Myocyte (in vitro differentiated cells): ENCODE data around the gene PAK5. TPM values are rescaled to one million over a fixed set of nuclear protein-coding genes. Genes with fewer than 3 reads are reported as not detected.
"Not testable (repeated sequence)": the region's sequence is repeated elsewhere in the genome, so short reads cannot be mapped to it uniquely, and the experiment has no call there.

Experiments
- DNase-seq: peaks from one replicate; pipeline ENCODE4 v3.0.0-alpha.2; 2012; ENCODE audit warnings: low read depth
- total RNA-seq: library from RNA; depleted of rRNA; stranded (reverse); fragments of >200 nt; gene quantifications from 2 replicates; pipeline ENCODE4 v1.2.3, GENCODE V29; 2014

PAK5 gene
- total RNA-seq, 1 donor from 2014 or later: not detected

GRCh38 chr20:9686455-9686854 lies 152.4 kb downstream of the PAK5 start:
- DNase-seq: no peak

- DNase-seq: no peak
Observed at GRCh38 chr20:9686001-9686400, 152.9 kb downstream of the PAK5 start.

- DNase-seq: no peak
Observed at GRCh38 chr20:9685011-9685410, 153.9 kb downstream of the PAK5 start.

- no peak for DNase-seq
Observed at GRCh38 chr20:9677100-9677623, 161.7 kb downstream of the PAK5 start.

- DNase-seq: no peak
Observed at GRCh38 chr20:9672981-9673380, 165.9 kb downstream of the PAK5 start.

- no peak for DNase-seq
Observed at GRCh38 chr20:9672027-9672426, 166.8 kb downstream of the PAK5 start.

GRCh38 chr20:9668381-9668780 lies 170.5 kb downstream of the PAK5 start:
- no peak for DNase-seq

GRCh38 chr20:9663423-9663822 lies 175.5 kb downstream of the PAK5 start:
- DNase-seq: no peak

GRCh38 chr20:9660236-9660868 lies 178.5 kb downstream of the PAK5 start:
- DNase-seq: peak; percentile 58

GRCh38 chr20:9647741-9648140 lies 191.1 kb downstream of the PAK5 start:
- no peak for DNase-seq

GRCh38 chr20:9646375-9646774 lies 192.5 kb downstream of the PAK5 start:
- no peak for DNase-seq

- DNase-seq: no peak
Observed at GRCh38 chr20:9642882-9643281, 196.0 kb downstream of the PAK5 start.

GRCh38 chr20:9641499-9642000 lies 197.3 kb downstream of the PAK5 start:
- DNase-seq: not testable (repeated sequence)

GRCh38 chr20:9637889-9638288 lies 201.0 kb downstream of the PAK5 start:
- DNase-seq: no peak

GRCh38 chr20:9635750-9636149 lies 203.1 kb downstream of the PAK5 start:
- no peak for DNase-seq

- DNase-seq: no peak
Observed at GRCh38 chr20:9634327-9634726, 204.5 kb downstream of the PAK5 start.

GRCh38 chr20:9632991-9633390 lies 205.9 kb downstream of the PAK5 start:
- no peak for DNase-seq

GRCh38 chr20:9632265-9632664 lies 206.6 kb downstream of the PAK5 start:
- no peak for DNase-seq

GRCh38 chr20:9630554-9630953 lies 208.3 kb downstream of the PAK5 start:
- DNase-seq: no peak

GRCh38 chr20:9629831-9630230 lies 209.0 kb downstream of the PAK5 start:
- no peak for DNase-seq

- no peak for DNase-seq
Observed at GRCh38 chr20:9628589-9628988, 210.3 kb downstream of the PAK5 start.

- DNase-seq: no peak
Observed at GRCh38 chr20:9628141-9628540, 210.7 kb downstream of the PAK5 start.

GRCh38 chr20:9627219-9627618 lies 211.7 kb downstream of the PAK5 start:
- no peak for DNase-seq
